ENCODE results near the gene RMDN3.

- TF ChIP-seq POLR2A (IDR thresholded peaks at IDR 0.05; ENCODE audit: low read length) (no peak), GATA1 (IDR thresholded peaks at IDR 0.05; ENCODE audit: low read depth, low read length) (no peak)
Measured at GRCh38 chr15:40754574-40754882, 526 bp downstream of the RMDN3 start.

Measured in erythroblast (primary cell).